ENCODE data around the gene PAIP2.
"Not testable (repeated sequence)": the region's sequence is repeated elsewhere in the genome, so short reads cannot be mapped to it uniquely, and the experiment has no call there.

Gene PAIP2

GRCh38 chr5:139382807-139383206 lies 41.2 kb downstream of the PAIP2 start:
- in situ Hi-C loops (cut with HindIII; ENCODE audit: low sequenced_read_pairs) = no loop called here
- no peak for TF ChIP-seq CTCF (IDR thresholded peaks at IDR 0.05; ENCODE audit: low read depth, low read length, missing control alignments)
- H3K4me3 ChIP-seq (ENCODE audit: low read depth, low read length) = no peak overlapping the region
- DNase-seq (ENCODE audit: low read depth) = no peak

GRCh38 chr5:139383275-139383992 lies 41.8 kb downstream of the PAIP2 start, which contains the start of gene SLC23A1:
Gene SLC23A1, minus strand, starts transcription at chr5:139383297. Its CDS starts 44 bp downstream, at chr5:139383253.
- no peak within 1 kb of the TSS for H3K4me3 ChIP-seq (ENCODE audit: low read depth, low read length)
- in situ Hi-C loops (cut with HindIII; ENCODE audit: low sequenced_read_pairs) = no loop called here
- no peak for TF ChIP-seq CTCF (IDR thresholded peaks at IDR 0.05; ENCODE audit: low read depth, low read length, missing control alignments)
- no peak for DNase-seq (ENCODE audit: low read depth)

- in situ Hi-C loops (cut with HindIII; ENCODE audit: low sequenced_read_pairs) = no loop called here
- DNase-seq (ENCODE audit: low read depth) = no peak
These were observed 42.4 kb downstream of the PAIP2 start for GRCh38 chr5:139383993-139384590.

GRCh38 chr5:139384591-139385051 lies 43.0 kb downstream of the PAIP2 start:
- TF ChIP-seq CTCF (IDR thresholded peaks at IDR 0.05; ENCODE audit: low read depth, low read length, missing control alignments) = no peak
- in situ Hi-C loops (cut with HindIII; ENCODE audit: low sequenced_read_pairs) = no loop called here
- no peak overlapping the region for H3K4me3 ChIP-seq (ENCODE audit: low read depth, low read length)
- DNase-seq (ENCODE audit: low read depth) = no peak

More at GRCh38 chr5:139383993-139384590, 42.4 kb downstream of the PAIP2 start:
- no peak overlapping the region for H3K4me3 ChIP-seq (ENCODE audit: low read depth, low read length)
- no peak for TF ChIP-seq CTCF (IDR thresholded peaks at IDR 0.05; ENCODE audit: low read depth, low read length, missing control alignments)

GRCh38 chr5:139385061-139386049 lies 43.7 kb downstream of the PAIP2 start:
- no peak for DNase-seq (ENCODE audit: low read depth)
- no peak for TF ChIP-seq CTCF (IDR thresholded peaks at IDR 0.05; ENCODE audit: low read depth, low read length, missing control alignments)
- H3K4me3 ChIP-seq (ENCODE audit: low read depth, low read length) = no peak overlapping the region
- in situ Hi-C loops (cut with HindIII; ENCODE audit: low sequenced_read_pairs) = no loop called here

GRCh38 chr5:139386050-139386438 lies 44.4 kb downstream of the PAIP2 start:
- H3K4me3 ChIP-seq (ENCODE audit: low read depth, low read length) = no peak overlapping the region
- DNase-seq (ENCODE audit: low read depth) = no peak
- no peak for TF ChIP-seq CTCF (IDR thresholded peaks at IDR 0.05; ENCODE audit: low read depth, low read length, missing control alignments)
- in situ Hi-C loops (cut with HindIII; ENCODE audit: low sequenced_read_pairs) = no loop called here

GRCh38 chr5:139386956-139387355 lies 45.3 kb downstream of the PAIP2 start:
- DNase-seq (ENCODE audit: low read depth); H3K4me3 ChIP-seq (ENCODE audit: low read depth, low read length); in situ Hi-C loops (cut with HindIII; ENCODE audit: low sequenced_read_pairs): not testable (repeated sequence)
